ENCODE data around the gene HFM1.
"Not testable (repeated sequence)": the region's sequence is repeated elsewhere in the genome, so short reads cannot be mapped to it uniquely, and the experiment has no call there.

HFM1 gene, protein sequence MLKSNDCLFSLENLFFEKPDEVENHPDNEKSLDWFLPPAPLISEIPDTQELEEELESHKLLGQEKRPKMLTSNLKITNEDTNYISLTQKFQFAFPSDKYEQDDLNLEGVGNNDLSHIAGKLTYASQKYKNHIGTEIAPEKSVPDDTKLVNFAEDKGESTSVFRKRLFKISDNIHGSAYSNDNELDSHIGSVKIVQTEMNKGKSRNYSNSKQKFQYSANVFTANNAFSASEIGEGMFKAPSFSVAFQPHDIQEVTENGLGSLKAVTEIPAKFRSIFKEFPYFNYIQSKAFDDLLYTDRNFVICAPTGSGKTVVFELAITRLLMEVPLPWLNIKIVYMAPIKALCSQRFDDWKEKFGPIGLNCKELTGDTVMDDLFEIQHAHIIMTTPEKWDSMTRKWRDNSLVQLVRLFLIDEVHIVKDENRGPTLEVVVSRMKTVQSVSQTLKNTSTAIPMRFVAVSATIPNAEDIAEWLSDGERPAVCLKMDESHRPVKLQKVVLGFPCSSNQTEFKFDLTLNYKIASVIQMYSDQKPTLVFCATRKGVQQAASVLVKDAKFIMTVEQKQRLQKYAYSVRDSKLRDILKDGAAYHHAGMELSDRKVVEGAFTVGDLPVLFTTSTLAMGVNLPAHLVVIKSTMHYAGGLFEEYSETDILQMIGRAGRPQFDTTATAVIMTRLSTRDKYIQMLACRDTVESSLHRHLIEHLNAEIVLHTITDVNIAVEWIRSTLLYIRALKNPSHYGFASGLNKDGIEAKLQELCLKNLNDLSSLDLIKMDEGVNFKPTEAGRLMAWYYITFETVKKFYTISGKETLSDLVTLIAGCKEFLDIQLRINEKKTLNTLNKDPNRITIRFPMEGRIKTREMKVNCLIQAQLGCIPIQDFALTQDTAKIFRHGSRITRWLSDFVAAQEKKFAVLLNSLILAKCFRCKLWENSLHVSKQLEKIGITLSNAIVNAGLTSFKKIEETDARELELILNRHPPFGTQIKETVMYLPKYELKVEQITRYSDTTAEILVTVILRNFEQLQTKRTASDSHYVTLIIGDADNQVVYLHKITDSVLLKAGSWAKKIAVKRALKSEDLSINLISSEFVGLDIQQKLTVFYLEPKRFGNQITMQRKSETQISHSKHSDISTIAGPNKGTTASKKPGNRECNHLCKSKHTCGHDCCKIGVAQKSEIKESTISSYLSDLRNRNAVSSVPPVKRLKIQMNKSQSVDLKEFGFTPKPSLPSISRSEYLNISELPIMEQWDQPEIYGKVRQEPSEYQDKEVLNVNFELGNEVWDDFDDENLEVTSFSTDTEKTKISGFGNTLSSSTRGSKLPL (N-terminal part only)

DNA sequence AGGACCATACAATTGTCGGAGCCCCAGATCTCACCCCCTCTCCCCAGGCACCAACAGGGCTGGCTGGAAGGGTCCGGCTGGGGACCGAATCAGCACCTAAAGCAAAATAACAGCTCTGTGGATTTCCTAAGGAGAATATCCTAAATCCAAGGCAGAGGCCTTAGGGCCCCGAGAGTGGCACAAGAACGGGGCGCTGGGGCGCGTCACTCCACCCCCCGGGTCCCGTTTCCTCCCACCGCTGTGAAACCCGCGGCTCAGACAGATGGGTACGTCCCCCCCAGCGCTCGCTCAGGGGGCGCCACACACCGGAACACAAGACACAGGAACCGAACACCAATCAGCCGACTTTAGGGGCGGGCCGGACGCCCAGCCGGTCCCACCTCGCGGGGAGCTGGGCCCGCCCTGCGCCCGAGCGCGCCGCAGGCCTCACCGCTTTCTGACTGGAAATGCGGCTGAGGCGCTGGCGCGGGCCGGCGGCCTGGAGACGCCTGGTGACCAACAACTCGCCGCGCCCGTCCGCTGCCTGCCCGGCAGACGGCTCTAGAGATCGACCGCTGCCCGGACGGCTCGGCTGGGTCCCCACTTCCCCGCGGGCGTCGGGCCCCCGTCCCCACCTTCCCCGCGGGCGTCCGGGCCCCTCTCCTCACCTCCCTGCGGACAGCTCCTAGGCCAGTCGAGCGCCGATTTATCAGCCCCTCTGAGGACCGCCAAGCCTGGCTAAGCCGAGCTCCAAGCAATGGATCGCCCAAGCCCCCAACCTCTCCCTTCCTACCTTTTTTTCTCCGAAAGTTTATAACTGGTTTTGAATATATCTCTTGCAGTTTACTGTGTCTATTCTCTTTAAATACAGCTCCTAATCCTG lies at the start of gene HFM1:
TSS of gene HFM1 (minus strand) at position 687 of the 862 bp plus-strand sequence. CDS start 3,755 bp downstream, outside the sequence.
- DNase-seq: peak; percentile 31 to 56

DNA sequence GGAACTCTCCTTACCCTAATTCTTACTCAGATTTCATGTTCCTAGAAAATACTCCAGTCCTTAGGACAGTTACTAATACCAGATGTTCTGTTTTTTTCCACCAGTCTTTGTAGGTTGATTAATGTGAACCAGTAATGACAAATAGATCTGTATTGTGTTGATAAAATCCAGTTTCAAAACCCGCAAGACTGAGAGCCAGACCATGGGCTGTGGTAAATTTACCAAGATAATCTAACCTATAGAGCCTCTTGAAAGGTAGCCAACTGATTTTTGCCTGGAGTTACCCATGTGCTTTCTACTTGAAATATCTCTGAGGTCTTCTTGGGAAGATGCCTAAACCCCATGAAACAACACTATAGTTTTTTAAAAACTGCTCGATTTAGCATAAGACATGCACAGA lies 49.5 kb upstream of the HFM1 start:
- DNase-seq: no peak

DNA sequence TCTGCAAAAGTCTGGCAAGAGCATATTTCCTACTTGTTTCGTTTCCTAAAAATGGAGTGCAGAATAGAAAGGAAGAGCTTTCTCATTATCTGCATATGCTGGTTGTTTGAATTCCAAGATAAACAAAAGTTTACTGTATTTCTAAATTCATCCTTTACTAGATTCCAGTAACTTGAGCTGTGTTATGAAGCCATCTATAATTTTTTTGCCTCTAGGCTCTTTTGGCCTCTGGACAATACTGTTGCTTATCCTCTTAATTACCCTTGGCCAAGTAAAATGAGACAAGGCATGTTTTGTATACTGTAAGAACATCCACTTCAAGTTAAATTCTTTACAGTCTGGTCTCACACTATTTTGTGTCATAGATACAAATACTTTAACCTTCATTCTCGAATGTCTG lies 45.6 kb upstream of the HFM1 start:
- no peak for DNase-seq

- DNase-seq: not testable (repeated sequence)
Measured at GRCh38 chr1:91447782-91448181, 43.1 kb upstream of the HFM1 start.

GRCh38 chr1:91441980-91442379 lies 37.3 kb upstream of the HFM1 start:
- DNase-seq: not testable (repeated sequence)

DNA sequence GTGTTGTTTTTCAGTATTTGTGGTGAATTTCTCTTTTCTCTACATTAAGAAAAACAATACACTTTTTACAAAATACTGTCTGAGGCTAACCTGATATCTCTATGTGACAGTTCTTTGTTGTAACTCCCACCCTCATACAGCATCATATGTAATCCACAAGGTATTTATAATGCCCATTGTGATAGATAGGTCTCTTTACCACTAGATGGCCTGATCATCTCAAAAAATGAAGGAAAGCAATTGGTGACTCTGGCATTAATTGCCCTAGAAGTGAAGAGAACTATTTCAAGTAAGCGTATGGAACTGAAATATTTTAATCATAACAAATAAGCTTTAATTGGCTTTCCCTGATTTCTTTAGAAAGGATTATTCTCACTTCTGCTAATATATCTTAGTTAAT lies 36.2 kb upstream of the HFM1 start:
- DNase-seq: no peak

DNA sequence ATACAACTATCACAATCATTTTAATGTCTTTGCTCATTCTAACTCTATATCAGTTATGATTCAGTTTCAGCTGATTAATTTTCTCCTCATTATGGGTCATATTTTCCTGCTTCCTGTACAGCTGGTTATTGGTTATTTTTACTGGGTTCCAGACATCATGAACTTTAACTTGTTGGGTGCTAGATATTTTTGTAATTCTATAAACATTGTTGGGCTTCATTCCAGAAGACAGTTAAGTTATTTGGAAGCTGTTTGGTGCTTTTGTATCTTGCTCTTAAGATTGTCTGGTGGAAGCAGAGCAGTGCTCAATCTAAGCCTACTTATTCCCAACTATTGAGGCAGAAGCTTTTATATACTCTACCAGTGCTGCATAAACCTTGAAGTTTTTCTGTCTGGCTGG lies 34.4 kb upstream of the HFM1 start:
- DNase-seq: no peak

- no peak for DNase-seq
Measured at GRCh38 chr1:91428182-91428798, 23.7 kb upstream of the HFM1 start.

- no peak for DNase-seq
Measured at GRCh38 chr1:91427741-91428140, 23.1 kb upstream of the HFM1 start.

DNA sequence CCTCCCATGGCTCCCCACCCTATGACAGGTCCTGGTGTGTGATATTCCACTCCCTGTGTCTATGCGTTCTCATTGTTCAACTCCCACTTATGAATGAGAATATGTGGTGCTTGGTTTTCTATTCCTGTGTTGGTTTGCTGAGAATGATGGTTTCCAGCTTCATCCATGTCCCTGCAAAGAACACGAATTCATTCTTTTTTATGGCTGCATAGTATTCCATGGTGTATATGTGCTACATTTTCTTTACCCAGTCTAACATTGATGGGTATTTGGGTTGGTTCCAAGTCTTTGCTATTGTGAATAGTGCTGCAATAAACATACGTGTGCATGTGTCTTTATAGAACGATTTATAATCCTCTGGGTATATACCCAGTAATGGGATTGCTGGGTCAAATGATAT lies 17.9 kb upstream of the HFM1 start:
- not testable (repeated sequence) for DNase-seq

DNA sequence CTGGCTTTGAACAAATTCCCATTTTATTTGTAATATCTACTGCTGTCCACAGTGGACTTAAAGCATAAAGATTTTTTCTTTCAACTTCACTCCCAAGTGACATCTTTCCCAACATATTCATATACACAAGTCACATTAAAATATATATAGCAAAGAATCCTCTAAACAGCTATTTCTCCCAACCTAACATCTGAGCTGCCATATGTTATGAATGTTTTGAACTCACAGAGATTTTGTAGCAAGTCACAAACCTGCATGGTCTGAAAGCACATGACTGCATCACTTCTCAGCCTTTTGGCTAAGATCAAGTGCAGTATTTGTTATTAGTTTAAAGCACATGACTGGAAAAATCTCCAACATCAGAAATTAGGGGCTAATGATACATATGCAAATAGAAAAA lies 7.7 kb upstream of the HFM1 start:
- DNase-seq: no peak

DNA sequence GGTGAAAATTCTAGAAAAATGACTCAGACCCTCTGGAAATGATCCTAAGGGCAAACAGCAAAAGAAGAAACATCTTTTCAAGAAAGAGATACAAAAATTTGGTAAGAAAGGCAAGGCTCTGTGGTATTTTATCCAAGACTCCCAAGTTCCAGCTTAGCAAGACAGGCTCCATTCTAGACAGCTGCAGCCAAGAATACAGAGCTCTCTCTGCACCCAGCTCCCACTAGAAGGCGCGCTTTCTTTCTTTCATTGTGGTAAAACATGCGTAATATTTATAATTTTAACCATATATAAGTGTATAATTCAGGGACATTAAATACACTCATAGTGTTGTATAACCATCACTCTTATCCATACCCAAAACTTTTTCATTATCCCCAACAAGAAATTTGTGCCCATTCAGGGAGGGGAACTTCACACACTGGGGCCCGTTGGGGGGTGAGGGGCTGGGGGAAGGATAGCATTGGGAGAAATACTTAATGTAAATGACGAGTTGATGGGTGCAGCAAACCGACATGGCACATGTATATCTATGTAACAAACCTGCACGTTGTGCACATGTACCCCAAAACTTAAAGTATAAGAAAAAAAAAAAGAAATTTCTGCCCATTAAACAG lies 2.2 kb upstream of the HFM1 start:
- DNase-seq: no peak

GRCh38 chr1:91402023-91402422 lies 2.6 kb downstream of the HFM1 start:
- peak in 1 of 2 experiments; percentile 40 for DNase-seq

GRCh38 chr1:91400133-91400725 lies 4.4 kb downstream of the HFM1 start:
- no peak for DNase-seq

DNA sequence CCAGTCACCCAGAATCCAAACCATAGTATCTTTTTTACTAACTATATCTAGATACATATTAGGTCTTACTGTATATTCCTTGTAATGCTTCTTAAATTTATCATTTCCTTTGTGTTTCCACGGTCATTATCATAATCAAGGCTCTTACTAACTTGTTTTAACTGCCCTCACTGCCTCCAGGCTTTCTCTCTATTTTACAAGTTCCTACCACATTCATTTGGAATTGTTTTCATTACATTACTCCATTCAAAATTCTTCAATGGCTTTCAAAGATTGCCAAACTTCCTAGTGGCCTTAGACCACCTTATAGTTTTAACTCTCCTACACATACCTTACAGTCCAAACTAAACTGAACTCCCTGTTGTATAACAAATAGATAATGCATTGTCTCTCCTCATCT lies 6.3 kb downstream of the HFM1 start:
- DNase-seq: no peak

GRCh38 chr1:91397605-91398004 lies 7.0 kb downstream of the HFM1 start:
- no peak for DNase-seq

GRCh38 chr1:91393042-91393441 lies 11.6 kb downstream of the HFM1 start:
- DNase-seq: no peak

- DNase-seq: no peak
Measured at GRCh38 chr1:91386109-91386508, 18.5 kb downstream of the HFM1 start.

DNA sequence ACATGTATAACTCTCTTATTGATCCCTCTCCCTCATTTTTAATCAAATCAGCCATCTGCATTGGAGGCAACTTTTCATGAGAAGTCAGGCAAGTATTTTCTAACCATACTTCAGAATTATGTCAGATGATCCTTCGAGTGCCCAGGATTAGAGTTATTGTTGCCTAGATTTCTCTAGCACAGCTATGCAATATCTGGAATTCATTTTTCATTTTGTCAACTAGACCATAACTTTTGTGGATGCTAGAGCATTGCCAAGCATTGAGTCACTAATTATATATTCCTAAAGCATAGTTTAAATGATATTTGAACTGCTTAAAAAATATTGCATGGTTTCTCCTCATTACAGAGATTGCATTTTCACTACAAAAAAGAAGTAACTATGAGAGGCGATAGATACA lies 21.2 kb downstream of the HFM1 start:
- DNase-seq: no peak

DNA sequence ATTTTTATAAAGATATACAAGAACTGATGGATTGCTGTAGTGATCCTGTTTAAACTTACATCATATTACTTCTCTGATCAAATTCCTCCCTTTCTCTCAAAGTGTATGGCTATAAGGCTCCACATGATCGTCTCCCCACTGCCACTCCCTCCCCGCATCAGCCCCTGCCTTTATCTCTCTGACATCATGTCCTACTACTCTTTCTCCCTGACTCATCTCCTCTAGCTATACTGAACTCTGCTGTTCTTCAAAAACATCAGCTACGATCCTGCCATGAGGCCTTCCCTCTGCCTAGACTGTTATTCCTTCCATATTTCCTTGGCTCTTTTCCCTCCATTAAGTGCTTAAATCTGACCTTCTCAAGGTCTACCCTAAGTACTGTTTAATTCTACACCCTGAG lies 22.8 kb downstream of the HFM1 start:
- DNase-seq: no peak

DNA sequence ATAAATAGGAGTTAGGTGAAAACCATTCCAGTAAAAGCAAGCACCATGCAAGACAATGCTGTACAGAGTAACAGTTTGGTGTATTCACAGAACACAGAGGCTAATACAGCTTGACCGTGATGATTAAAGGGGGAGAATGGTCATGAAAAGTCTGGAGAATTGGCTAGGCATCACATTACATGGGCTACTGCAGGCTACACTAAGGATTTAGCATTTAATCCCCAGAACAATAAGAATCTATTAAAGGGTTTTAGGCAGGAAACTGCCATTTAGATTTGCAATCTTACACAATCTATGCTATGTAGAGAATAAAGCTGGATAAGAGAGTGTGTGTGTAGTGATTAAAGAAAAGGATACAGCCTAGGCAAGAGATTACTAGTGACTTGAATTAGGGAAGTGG lies 30.6 kb downstream of the HFM1 start:
- no peak for DNase-seq

Data from cerebellar nuclear complex (tissue), 1 donor.